ENCODE results near the gene GOLGA2. TPM values are rescaled to one million over a fixed set of nuclear protein-coding genes. Genes with fewer than 3 reads are reported as not detected.
A peak's percentile ranks its signal among the peaks of the same experiment; 100 is the strongest.

GOLGA2 gene
- total and polyA plus RNA-seq, 7 experiments from 2014 or later = 6.0 to 76.6 (median 58.1) TPM

- Mint-ChIP-seq H3K4me3 (no peak overlapping the region), H3K9me3 (no peaks in the 10 kb centered on the region), H3K27me3 (peaks cover 0 to 33% (median 12%) of the 10 kb centered on the region in 5 donors), H3K27ac (no peak overlapping the region), H3K4me1 (peaks cover 0 to 4% (median 0%) of the 10 kb centered on the region in 7 donors), H3K36me3 (no peaks in the 10 kb centered on the region)
- no peak overlapping the region for H3K27ac ChIP-seq (ENCODE audit: low read depth, low read length)
- no peaks in the 10 kb centered on the region for H3K9me3 ChIP-seq (ENCODE audit: control insufficient read depth in 2 of 3, low read length in 3 of 3)
- no peaks in the 10 kb centered on the region for H3K27me3 ChIP-seq (ENCODE audit: control insufficient read depth in 2 of 2, insufficient read depth in 2 of 2, low read length in 2 of 2)
- no peaks in the 10 kb centered on the region for H3K4me1 ChIP-seq (ENCODE audit: control insufficient read depth in 2 of 2, insufficient read depth in 2 of 2, low read length in 2 of 2)
- H3K36me3 ChIP-seq (ENCODE audit: control insufficient read depth in 2 of 3, insufficient read depth in 3 of 3, low read length in 3 of 3) = no peaks in the 10 kb centered on the region
- intact Hi-C loops (cut with micrococcal nuclease) = no loop called here
- DNase-seq (no peak), ATAC-seq (no peak)
- ChIA-PET CTCF (interaction anchor here (0.6 kb wide), 1 partner anchor 433 kb away, joined by 3 read pairs; no protein-coding TSS in a partner anchor), POLR2A (no interaction called here)
- no peak overlapping the region for H3K4me3 ChIP-seq (ENCODE audit: low read length)
Observed at GRCh38 chr9:128211981-128212281, 63.9 kb downstream of the GOLGA2 start.

DNA sequence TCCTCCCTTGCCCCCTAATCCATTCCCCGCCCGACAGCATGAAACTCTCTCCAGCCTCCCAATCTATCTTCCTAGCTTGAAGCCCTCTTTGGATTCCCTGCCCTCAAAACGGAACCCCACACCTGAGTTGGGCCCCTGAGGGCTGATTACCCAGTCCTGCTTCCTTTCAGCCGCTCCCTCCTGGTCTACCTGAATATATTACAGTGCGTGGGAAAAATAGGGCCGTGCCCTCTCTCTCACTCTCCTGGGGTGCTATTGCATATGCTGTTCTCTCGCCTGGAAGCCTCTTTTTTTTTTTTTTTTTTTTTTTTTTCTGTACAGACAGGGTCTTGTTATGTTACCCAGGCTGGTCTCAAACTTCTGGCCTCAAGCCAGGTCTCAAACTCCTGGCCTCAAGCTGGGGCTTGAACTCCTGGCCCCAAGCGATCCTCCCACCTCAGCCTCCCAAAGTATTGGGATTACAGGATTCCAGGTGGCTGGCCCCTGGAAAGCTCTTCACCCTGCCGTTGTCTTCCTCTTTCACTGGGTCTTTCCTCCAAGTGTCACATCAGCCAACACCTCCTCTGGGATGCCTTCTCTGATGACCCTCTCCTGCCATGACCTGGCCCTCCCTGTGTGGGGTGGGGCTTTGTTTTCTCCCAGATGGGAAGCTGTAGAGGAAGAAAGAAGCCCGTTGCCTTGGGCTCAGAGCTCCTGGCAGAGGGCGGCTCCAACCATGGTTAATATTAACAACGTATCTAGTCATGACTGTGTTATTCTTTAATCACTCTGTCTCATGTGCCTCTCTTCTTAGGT, 64.4 kb downstream of the GOLGA2 start:
- POLR2A ChIA-PET = interaction anchor here (0.7 kb wide), 1 partner anchor 7 kb away, joined by 3 read pairs; no protein-coding TSS in a partner anchor
- H3K27me3 Mint-ChIP-seq = peaks cover 0 to 36% (median 12%) of the 10 kb centered on the region in 5 donors
- CTCF ChIA-PET = interaction anchor here (0.6 kb wide), 2 partner anchors 160 to 434 kb away, joined by 3 read pairs; partner anchors contain the start of gene URM1
- no peak overlapping the region for H3K4me3 Mint-ChIP-seq
- Histone ChIP-seq H3K4me1 (ENCODE audit: control insufficient read depth in 2 of 2, insufficient read depth in 2 of 2, low read length in 2 of 2) (no peaks in the 10 kb centered on the region), H3K4me3 (ENCODE audit: low read length) (no peak overlapping the region), H3K27ac (ENCODE audit: low read depth, low read length) (no peak overlapping the region), H3K27me3 (ENCODE audit: control insufficient read depth in 2 of 2, insufficient read depth in 2 of 2, low read length in 2 of 2) (no peaks in the 10 kb centered on the region), H3K36me3 (ENCODE audit: control insufficient read depth in 2 of 3, insufficient read depth in 3 of 3, low read length in 3 of 3) (no peaks in the 10 kb centered on the region), H3K9me3 (ENCODE audit: control insufficient read depth in 2 of 3, low read length in 3 of 3) (no peaks in the 10 kb centered on the region)
- intact Hi-C loops (cut with micrococcal nuclease) = no loop called here
- no peaks in the 10 kb centered on the region for H3K36me3 Mint-ChIP-seq
- no peak overlapping the region for H3K27ac Mint-ChIP-seq
- H3K9me3 Mint-ChIP-seq = no peaks in the 10 kb centered on the region
- ATAC-seq (no peak), DNase-seq (no peak)
- H3K4me1 Mint-ChIP-seq = peaks cover 0 to 4% (median 0%) of the 10 kb centered on the region in 7 donors

GRCh38 chr9:128208946-128209669, 66.7 kb downstream of the GOLGA2 start:
- Mint-ChIP-seq H3K4me1 (peaks cover 0 to 8% (median 0%) of the 10 kb centered on the region in 7 donors), H3K27me3 (peaks cover 0 to 57% (median 12%) of the 10 kb centered on the region in 5 donors), H3K9me3 (no peaks in the 10 kb centered on the region), H3K4me3 (no peak overlapping the region), H3K36me3 (no peaks in the 10 kb centered on the region), H3K27ac (no peak overlapping the region)
- no peaks in the 10 kb centered on the region for H3K36me3 ChIP-seq (ENCODE audit: control insufficient read depth in 2 of 3, insufficient read depth in 3 of 3, low read length in 3 of 3)
- H3K4me3 ChIP-seq (ENCODE audit: low read length) = no peak overlapping the region
- H3K9me3 ChIP-seq (ENCODE audit: control insufficient read depth in 2 of 3, low read length in 3 of 3) = no peaks in the 10 kb centered on the region
- no peak for ATAC-seq
- H3K4me1 ChIP-seq (ENCODE audit: control insufficient read depth in 2 of 2, insufficient read depth in 2 of 2, low read length in 2 of 2) = peaks cover 0 to 3% of the 10 kb centered on the region in 2 donors
- intact Hi-C loops (cut with micrococcal nuclease) = no loop called here
- DNase-seq = no peak
- ChIA-PET CTCF (no interaction called here), POLR2A (no interaction called here)
- peaks cover 0 to under 1% of the 10 kb centered on the region in 2 donors for H3K27me3 ChIP-seq (ENCODE audit: control insufficient read depth in 2 of 2, insufficient read depth in 2 of 2, low read length in 2 of 2)
- H3K27ac ChIP-seq (ENCODE audit: low read depth, low read length) = no peak overlapping the region

- no peak for DNase-seq
Observed at GRCh38 chr9:128208386-128208785, 67.4 kb downstream of the GOLGA2 start.

GRCh38 chr9:128206916-128207910, 68.6 kb downstream of the GOLGA2 start:
- DNase-seq (no peak), ATAC-seq (no peak)
- H3K27me3 Mint-ChIP-seq = peaks cover 0 to 54% (median 12%) of the 10 kb centered on the region in 5 donors
- CTCF ChIA-PET = interaction anchor here (1.5 kb wide), 1 partner anchor 9 kb away, joined by 5 read pairs; no protein-coding TSS in a partner anchor
- no peaks in the 10 kb centered on the region for H3K9me3 Mint-ChIP-seq
- H3K4me3 ChIP-seq (ENCODE audit: low read length) = no peak overlapping the region
- no peaks in the 10 kb centered on the region for H3K36me3 ChIP-seq (ENCODE audit: control insufficient read depth in 2 of 3, insufficient read depth in 3 of 3, low read length in 3 of 3)
- H3K27ac ChIP-seq (ENCODE audit: low read depth, low read length) = no peak overlapping the region
- H3K4me1 ChIP-seq (ENCODE audit: control insufficient read depth in 2 of 2, insufficient read depth in 2 of 2, low read length in 2 of 2) = peaks cover 4 to 8% of the 10 kb centered on the region in 2 donors
- intact Hi-C loops (cut with micrococcal nuclease) = no loop called here
- H3K36me3 Mint-ChIP-seq = no peaks in the 10 kb centered on the region
- H3K27ac Mint-ChIP-seq = peak overlapping the region in 1 of 9 donors; percentile 17
- H3K4me1 Mint-ChIP-seq = peaks cover 6 to 15% (median 8%) of the 10 kb centered on the region in 7 donors
- no peaks in the 10 kb centered on the region for H3K9me3 ChIP-seq (ENCODE audit: control insufficient read depth in 2 of 3, low read length in 3 of 3)
- POLR2A ChIA-PET = interaction anchor here (0.9 kb wide), 1 partner anchor 225 kb away, joined by 3 read pairs; no protein-coding TSS in a partner anchor
- H3K4me3 Mint-ChIP-seq = no peak overlapping the region
- H3K27me3 ChIP-seq (ENCODE audit: control insufficient read depth in 2 of 2, insufficient read depth in 2 of 2, low read length in 2 of 2) = peaks cover 0 to 5% of the 10 kb centered on the region in 2 donors

More at GRCh38 chr9:128208386-128208785, 67.4 kb downstream of the GOLGA2 start:
- Histone ChIP-seq H3K9me3 (ENCODE audit: control insufficient read depth in 2 of 3, low read length in 3 of 3) (no peaks in the 10 kb centered on the region), H3K27ac (ENCODE audit: low read depth, low read length) (no peak overlapping the region), H3K36me3 (ENCODE audit: control insufficient read depth in 2 of 3, insufficient read depth in 3 of 3, low read length in 3 of 3) (no peaks in the 10 kb centered on the region), H3K4me3 (ENCODE audit: low read length) (no peak overlapping the region), H3K27me3 (ENCODE audit: control insufficient read depth in 2 of 2, insufficient read depth in 2 of 2, low read length in 2 of 2) (peaks cover 0 to 5% of the 10 kb centered on the region in 2 donors), H3K4me1 (ENCODE audit: control insufficient read depth in 2 of 2, insufficient read depth in 2 of 2, low read length in 2 of 2) (peaks cover 0 to 8% of the 10 kb centered on the region in 2 donors)
- H3K4me1 Mint-ChIP-seq = peaks cover 0 to 9% (median 0%) of the 10 kb centered on the region in 7 donors
- H3K27me3 Mint-ChIP-seq = peaks cover 0 to 58% (median 13%) of the 10 kb centered on the region in 5 donors
- CTCF ChIA-PET = no interaction called here
- no peaks in the 10 kb centered on the region for H3K36me3 Mint-ChIP-seq
- no peak overlapping the region for H3K4me3 Mint-ChIP-seq
- POLR2A ChIA-PET = interaction anchor here (0.7 kb wide), 1 partner anchor 324 kb away, joined by 3 read pairs; no protein-coding TSS in a partner anchor
- ATAC-seq = no peak
- no peaks in the 10 kb centered on the region for H3K9me3 Mint-ChIP-seq
- H3K27ac Mint-ChIP-seq = no peak overlapping the region
- intact Hi-C loops (cut with micrococcal nuclease) = no loop called here

DNA sequence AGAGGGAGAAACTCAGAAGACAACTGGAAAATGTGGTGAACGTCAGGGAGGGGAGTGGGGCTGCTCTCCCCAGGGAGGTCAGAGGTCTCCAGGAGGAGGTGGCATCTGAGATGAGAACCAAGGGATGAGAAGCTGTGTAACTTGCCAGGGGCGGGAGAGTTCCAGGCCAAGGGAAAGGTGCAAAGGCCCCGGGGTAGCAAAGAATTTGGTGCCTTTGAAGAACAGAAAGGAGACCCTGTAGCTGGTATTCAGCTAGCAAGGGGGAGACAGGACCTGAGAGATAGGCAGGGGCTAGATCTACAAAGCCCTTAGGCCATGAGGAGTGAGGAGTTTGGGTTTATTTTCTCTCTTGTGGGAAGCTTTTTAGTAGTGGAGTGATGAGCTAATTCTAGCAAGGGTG, 69.3 kb downstream of the GOLGA2 start:
- Histone ChIP-seq H3K27me3 (ENCODE audit: control insufficient read depth in 2 of 2, insufficient read depth in 2 of 2, low read length in 2 of 2) (peaks cover 0 to 5% of the 10 kb centered on the region in 2 donors), H3K9me3 (ENCODE audit: control insufficient read depth in 2 of 3, low read length in 3 of 3) (no peaks in the 10 kb centered on the region), H3K4me3 (ENCODE audit: low read length) (no peak overlapping the region), H3K36me3 (ENCODE audit: control insufficient read depth in 2 of 3, insufficient read depth in 3 of 3, low read length in 3 of 3) (no peaks in the 10 kb centered on the region), H3K27ac (ENCODE audit: low read depth, low read length) (no peak overlapping the region), H3K4me1 (ENCODE audit: control insufficient read depth in 2 of 2, insufficient read depth in 2 of 2, low read length in 2 of 2) (peaks cover 4 to 8% of the 10 kb centered on the region in 2 donors)
- peaks cover 0 to 46% (median 6%) of the 10 kb centered on the region in 5 donors for H3K27me3 Mint-ChIP-seq
- ATAC-seq (no peak), DNase-seq (no peak)
- ChIA-PET CTCF (interaction anchor here (1.5 kb wide), 1 partner anchor 10 kb away, joined by 5 read pairs; no protein-coding TSS in a partner anchor), POLR2A (interaction anchor here (0.9 kb wide), 1 partner anchor 225 kb away, joined by 3 read pairs; no protein-coding TSS in a partner anchor)
- no peak overlapping the region for H3K4me3 Mint-ChIP-seq
- no peaks in the 10 kb centered on the region for H3K36me3 Mint-ChIP-seq
- H3K27ac Mint-ChIP-seq = peak overlapping the region in 1 of 9 donors; percentile 64
- H3K4me1 Mint-ChIP-seq = peaks cover 6 to 15% (median 8%) of the 10 kb centered on the region in 7 donors
- H3K9me3 Mint-ChIP-seq = no peaks in the 10 kb centered on the region
- intact Hi-C loops (cut with micrococcal nuclease) = no loop called here
